GM12878 (cell line): ENCODE results near the gene PRKCE. TPM values are rescaled to one million over a fixed set of nuclear protein-coding genes. Genes with fewer than 3 reads are reported as not detected.

Source experiments
- ATAC-seq: fragments of 200-7000 bp; cut with Tn5 transposase; 3 replicates; pipeline ENCODE4 v1.9.1; 2020; ENCODE audit warnings: mild to moderate bottlenecking, moderate library complexity
- BruUV-seq: library from RNA; stranded (reverse); fragments of 400-500 nt; replicated peaks from 2 replicates; lab custom pipeline; 2021; lab: Mats Ljungman, UMichigan
- CTCF ChIA-PET: fragments of 300-600 bp; sonication (Branson Sonifier 250); formaldehyde crosslinking; extraction: SDS; loops from one replicate; lab custom pipeline; 2021; ENCODE audit warnings: inconsistent platforms; lab: Yijun Ruan, JAX
- POLR2A ChIA-PET: fragments of 350-600 bp; formaldehyde crosslinking; extraction: SDS; loops from one replicate; lab custom pipeline; 2021; ENCODE audit warnings: inconsistent platforms; lab: Charles Lee
- RAD21 ChIA-PET: fragments of 300-600 bp; sonication (Branson Sonifier 250); formaldehyde crosslinking; loops from one replicate; lab custom pipeline; 2023; ENCODE audit warnings: antibody characterized with exemption; ENCODE audit not compliant: unreplicated experiment; lab: Charles Lee
- SMC1A ChIA-PET: fragments of 300-600 bp; sonication (Branson Sonifier 250); formaldehyde crosslinking; loops from one replicate; lab custom pipeline; 2023; ENCODE audit not compliant: unreplicated experiment, uncharacterized antibody; lab: Charles Lee
- DNase-seq: peaks from one replicate; pipeline ENCODE4 v3.0.0-alpha.2; 2011; ENCODE audit warnings: low read depth, low spot score
- FAIRE-seq: peaks from 3 replicates; lab custom pipeline; 2011; peaks lifted over from hg19 to GRCh38; lab: Jason Lieb, UNC
- H2AFZ ChIP-seq: 2 replicates; pipeline ENCODE4 v1.6.0; 2011; ENCODE audit warnings: low read depth, low read length, control low read depth; ENCODE audit not compliant: control insufficient read depth
- H3K27ac ChIP-seq: 2 replicates; pipeline ENCODE4 v1.5.1; 2011; ENCODE audit warnings: control low read depth; ENCODE audit not compliant: control insufficient read depth, insufficient read depth
- H3K27me3 ChIP-seq, 2 experiments: replicated peaks in 1 of 2; 2 replicates each; pipeline versions ENCODE4 v1.6.0 to v1.6.1; 2011; ENCODE audit warnings: low read length in 1 of 2; ENCODE audit not compliant: control insufficient read depth in 2 of 2, insufficient read depth in 2 of 2
- H3K36me3 ChIP-seq, 2 experiments: 2 replicates each; pipeline ENCODE4 v1.5.1; 2011; ENCODE audit warnings: low read length in 1 of 2; ENCODE audit not compliant: control insufficient read depth in 2 of 2, insufficient read depth in 2 of 2
- H3K4me1 ChIP-seq: 2 replicates; pipeline ENCODE4 v1.6.1; 2011; ENCODE audit warnings: mild to moderate bottlenecking, low read length, moderate library complexity, mixed read lengths; ENCODE audit not compliant: control insufficient read depth, insufficient read depth
- H3K4me2 ChIP-seq: 2 replicates; pipeline ENCODE4 v1.6.0; 2011; ENCODE audit warnings: control low read depth; ENCODE audit not compliant: control insufficient read depth, insufficient read depth
- H3K4me3 ChIP-seq: fragments of 200-600 bp; sonication (generic); 2 replicates; pipeline ENCODE4 v1.5.1; 2016
- H3K79me2 ChIP-seq: 2 replicates; pipeline ENCODE4 v1.6.0; 2011; ENCODE audit warnings: low read length; ENCODE audit not compliant: control insufficient read depth, insufficient read depth
- H3K9ac ChIP-seq: 2 replicates; pipeline ENCODE4 v1.8.0; 2011; ENCODE audit warnings: low read length, control low read depth, mixed read lengths; ENCODE audit not compliant: control insufficient read depth, insufficient read depth
- H3K9me3 ChIP-seq: replicated peaks from 3 replicates; pipeline ENCODE4 v1.5.1; 2011; ENCODE audit warnings: mild to moderate bottlenecking, low read length; ENCODE audit not compliant: control insufficient read depth, insufficient read depth
- H4K20me1 ChIP-seq: 2 replicates; pipeline ENCODE4 v1.6.0; 2011; ENCODE audit not compliant: control insufficient read depth, insufficient read depth
- CBFB ChIP-seq: IDR thresholded peaks from 2 replicates; pipeline ENCODE4 v1.6.1; 2016; ENCODE audit warnings: antibody characterized with exemption, low read depth
- CHD1 ChIP-seq: IDR thresholded peaks from 2 replicates; pipeline ENCODE4 v1.6.1; 2012; ENCODE audit warnings: low read depth, low read length, improper control_type of control experiment
- HCFC1 ChIP-seq: fragments of 150-350 bp; IDR thresholded peaks from 2 replicates; pipeline ENCODE4 v1.6.1; 2014; ENCODE audit warnings: low read length
- HDGF ChIP-seq: fragments of 450-650 bp; IDR thresholded peaks from 2 replicates; pipeline ENCODE4 v1.6.1; 2016; ENCODE audit warnings: antibody characterized with exemption
- JUNB ChIP-seq: IDR thresholded peaks from 2 replicates; pipeline ENCODE4 v1.6.1; 2016; ENCODE audit warnings: antibody characterized with exemption, mild to moderate bottlenecking
- MEF2B ChIP-seq: fragments of 450-650 bp; IDR thresholded peaks from 2 replicates; pipeline ENCODE4 v1.6.1; 2018; ENCODE audit warnings: mild to moderate bottlenecking, moderate library complexity; ENCODE audit not compliant: partially characterized antibody, poor library complexity, severe bottlenecking
- SIN3A ChIP-seq: IDR thresholded peaks from 2 replicates; pipeline ENCODE4 v1.6.1; 2012; ENCODE audit warnings: low read depth, low read length, improper control_type of control experiment
- SMAD5 ChIP-seq: IDR thresholded peaks from 2 replicates; pipeline ENCODE4 v1.6.1; 2016; ENCODE audit warnings: antibody characterized with exemption, low read depth
- WGBS: methylation state at CpG from one replicate; pipeline ENCODE4 v1.1.6; 2016; ENCODE audit warnings: low lambda C conversion rate; ENCODE audit not compliant: insufficient replicate concordance, insufficient coverage; ENCODE audit errors: missing lambda C conversion rate; 5-methylcytosine and 5-hydroxymethylcytosine counted together
- in situ Hi-C: fragments of 300-500 bp; cut with MboI; formaldehyde crosslinking; loops from 9 replicates; pipeline ENCODE4 v1.14.3; 2018; ENCODE audit warnings: mixed read lengths
- intact Hi-C: fragments of 100-400 bp; cut with micrococcal nuclease; formaldehyde crosslinking; loops from one replicate; pipeline ENCODE4 v1.14.2; 2022; ENCODE audit not compliant: unreplicated experiment
- polyA plus RNA-seq, 11 experiments: library from polyadenylated mRNA; depleted of rRNA in 4 of 11; unstranded in 6 of 11; stranded (reverse) in 5 of 11; fragments of >200 nt; fragmentation: Nextera tagmentation in 4 of 11; fragmentation: Illumina TruSeq in 1 of 11; extraction: Ambion mirVana in 4 of 11; extraction: Trizol in 1 of 11; gene quantifications; 1 replicate in 1 of 11; 2 replicates in 10 of 11; pipeline versions ENCODE4 v1.2.1 to v1.2.3, GENCODE V29; 2011 to 2016; ENCODE audit warnings: inconsistent platforms in 2 of 11, missing spikeins in 2 of 11, low read depth in 1 of 11
- total RNA-seq, 4 experiments: library from RNA; depleted of rRNA in 3 of 4; stranded (reverse); fragments of >200 nt in 3 of 4; fragmentation: Illumina TruSeq in 1 of 4; extraction: Trizol in 1 of 4; gene quantifications; 2 replicates each; pipeline versions ENCODE4 v1.2.1 to v1.2.3, GENCODE V29; 2013 to 2021

Gene PRKCE
- total and polyA plus RNA-seq, 10 of the 15 experiments (the other 5 are each of a cell fraction or from before 2014, with no cell fraction given) = 2.6 to 28.2 (median 11.3) TPM

GRCh38 chr2:45672138-45672537 lies 20.7 kb downstream of the PRKCE start:
- Histone ChIP-seq H3K9ac (no peak overlapping the region), H3K27me3 (no peaks in the 10 kb centered on the region), H3K27ac (no peak overlapping the region), H3K36me3 (no peaks in the 10 kb centered on the region), H3K79me2 (peaks cover 5% of the 10 kb centered on the region), H3K4me2 (no peak overlapping the region), H3K9me3 (no peaks in the 10 kb centered on the region), H3K4me1 (no peaks in the 10 kb centered on the region), H2AFZ (no peak overlapping the region), H3K4me3 (no peak overlapping the region), H4K20me1 (no peaks in the 10 kb centered on the region)
- RAD21 ChIA-PET = no interaction called here
- no peak for ATAC-seq
- SMC1A ChIA-PET = interaction anchor here (0.6 to 2.2 kb wide), 5 partner anchors 10 to 139 kb away, joined by 3 to 12 read pairs (median 5); no protein-coding TSS in a partner anchor
- no peak for TF ChIP-seq SMAD5
- no peak for TF ChIP-seq HCFC1
- TF ChIP-seq CHD1 = no peak
- TF ChIP-seq HDGF = 0 out of 2 replicates have a peak, but pooled peaks have one; percentile 46
- no peak for TF ChIP-seq SIN3A
- TF ChIP-seq MEF2B = no peak
- TF ChIP-seq JUNB = no peak
- no peak for TF ChIP-seq CBFB
- CTCF ChIA-PET = interaction anchor here (1.8 kb wide), 1 partner anchor 14 kb away, joined by 4 read pairs; no protein-coding TSS in a partner anchor
- no peak for FAIRE-seq
- in situ Hi-C loops (no loop called here), intact Hi-C loops (no loop called here)
- no TSS peak for BruUV-seq
- no peak for DNase-seq
- 33% methylated on average over 1 of the region's 1 CpG for WGBS
- POLR2A ChIA-PET = interaction anchor here (1.2 kb wide), 1 partner anchor 9 kb away, joined by 5 read pairs; no protein-coding TSS in a partner anchor
